Islet precursor cell (in vitro differentiated cells): ENCODE data around the gene PYROXD2.

Experiments used
- DNase-seq: peaks from one replicate; pipeline ENCODE4 v3.0.0-alpha.2; 2018

The PYROXD2 gene

GRCh38 chr10:98414578-98414931, 427 bp downstream of the PYROXD2 start:
- no peak for DNase-seq

DNA sequence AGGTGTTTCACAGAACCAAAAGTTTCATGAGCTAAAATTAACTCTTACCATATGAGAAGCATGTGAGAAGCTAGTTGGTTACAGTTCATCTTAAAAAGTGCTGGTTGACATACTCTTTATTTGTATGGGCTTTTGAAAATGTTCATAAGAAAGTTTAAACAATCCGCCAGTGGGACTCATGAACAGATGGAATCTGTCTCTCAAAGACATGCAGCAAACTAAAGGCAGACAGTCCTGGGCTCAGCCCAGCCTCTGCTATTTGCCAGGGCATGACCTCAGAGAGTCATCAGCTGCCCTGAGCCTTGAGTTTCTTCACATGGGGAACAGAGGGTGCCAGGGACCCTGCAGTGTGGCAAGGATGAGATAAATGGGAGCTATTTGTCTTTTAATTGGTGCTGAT, 3.2 kb downstream of the PYROXD2 start:
- DNase-seq: no peak

GRCh38 chr10:98411166-98411565, 3.8 kb downstream of the PYROXD2 start:
- DNase-seq: no peak

GRCh38 chr10:98410759-98411158, 4.2 kb downstream of the PYROXD2 start:
- DNase-seq: no peak

DNA sequence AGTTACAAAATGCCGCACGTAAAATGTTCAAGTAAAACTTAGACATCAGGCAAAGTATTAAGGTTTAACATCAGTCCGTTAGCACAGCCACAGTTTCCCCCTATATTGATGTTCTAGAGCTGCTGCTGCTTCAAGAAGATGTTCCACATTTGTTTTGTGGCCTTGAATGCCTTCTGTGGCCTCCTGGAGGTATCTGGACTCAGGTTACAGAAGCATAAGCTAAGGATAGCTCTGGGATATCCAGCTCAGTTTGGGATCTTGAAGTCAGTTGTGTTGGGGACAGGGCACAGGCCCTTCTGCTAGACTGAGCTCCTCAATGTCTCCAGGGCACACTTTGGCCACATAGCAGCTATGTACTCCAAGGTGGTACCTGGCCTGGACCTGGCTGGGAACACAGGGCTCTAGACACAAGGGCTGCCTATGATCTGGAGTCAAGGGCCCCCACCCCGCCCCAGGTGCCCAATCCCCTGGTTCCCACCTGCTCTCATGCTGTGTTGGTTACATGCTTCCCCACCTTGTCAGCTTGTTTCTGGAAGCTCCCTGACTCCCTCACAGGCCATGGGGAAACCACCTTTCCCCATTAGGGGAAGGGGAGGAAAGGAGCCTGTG, 4.7 kb downstream of the PYROXD2 start:
- no peak for DNase-seq

DNA sequence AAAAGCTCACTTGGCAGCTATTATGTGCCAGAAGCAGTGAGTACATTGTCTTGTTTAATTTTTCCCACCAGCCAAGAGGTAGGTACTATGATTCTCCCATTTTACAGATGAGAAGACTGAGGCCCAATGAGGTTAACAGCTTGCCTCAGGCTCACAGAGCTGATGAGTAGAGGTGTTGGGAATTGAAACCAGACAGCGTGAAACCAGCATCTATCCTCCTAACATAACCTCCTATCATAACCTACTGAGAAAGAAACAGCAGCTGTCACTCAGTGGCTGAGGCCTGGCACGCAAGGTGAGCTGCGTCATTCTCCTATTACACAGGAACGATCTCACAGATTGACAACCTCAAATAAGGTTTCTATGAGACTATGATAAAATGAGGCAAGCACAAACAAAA, 6.2 kb downstream of the PYROXD2 start:
- DNase-seq: no peak

DNA sequence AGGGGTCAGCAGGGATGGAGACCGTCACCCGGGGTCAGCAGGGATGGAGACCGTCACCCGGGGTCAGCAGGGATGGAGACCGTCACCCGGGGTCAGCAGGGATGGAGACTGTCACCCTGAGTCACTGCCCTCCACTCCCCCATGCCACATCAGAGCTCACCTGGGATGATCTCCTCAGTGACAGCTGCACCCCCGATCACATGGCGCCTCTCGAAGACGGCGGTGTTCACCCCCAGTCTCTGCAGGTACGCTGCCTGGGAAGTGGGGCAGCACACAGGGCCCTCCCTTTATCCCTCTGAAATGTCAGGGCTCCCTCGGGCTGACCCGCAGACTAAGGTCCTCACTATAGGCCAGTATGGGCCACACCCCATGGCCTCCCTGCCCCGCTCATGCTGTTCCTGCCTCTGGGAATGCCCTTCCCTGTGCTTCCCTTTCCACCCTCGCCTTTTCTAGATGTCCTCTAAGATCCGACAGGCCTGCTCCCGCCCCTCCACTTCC, 7.2 kb downstream of the PYROXD2 start:
- no peak for DNase-seq

DNA sequence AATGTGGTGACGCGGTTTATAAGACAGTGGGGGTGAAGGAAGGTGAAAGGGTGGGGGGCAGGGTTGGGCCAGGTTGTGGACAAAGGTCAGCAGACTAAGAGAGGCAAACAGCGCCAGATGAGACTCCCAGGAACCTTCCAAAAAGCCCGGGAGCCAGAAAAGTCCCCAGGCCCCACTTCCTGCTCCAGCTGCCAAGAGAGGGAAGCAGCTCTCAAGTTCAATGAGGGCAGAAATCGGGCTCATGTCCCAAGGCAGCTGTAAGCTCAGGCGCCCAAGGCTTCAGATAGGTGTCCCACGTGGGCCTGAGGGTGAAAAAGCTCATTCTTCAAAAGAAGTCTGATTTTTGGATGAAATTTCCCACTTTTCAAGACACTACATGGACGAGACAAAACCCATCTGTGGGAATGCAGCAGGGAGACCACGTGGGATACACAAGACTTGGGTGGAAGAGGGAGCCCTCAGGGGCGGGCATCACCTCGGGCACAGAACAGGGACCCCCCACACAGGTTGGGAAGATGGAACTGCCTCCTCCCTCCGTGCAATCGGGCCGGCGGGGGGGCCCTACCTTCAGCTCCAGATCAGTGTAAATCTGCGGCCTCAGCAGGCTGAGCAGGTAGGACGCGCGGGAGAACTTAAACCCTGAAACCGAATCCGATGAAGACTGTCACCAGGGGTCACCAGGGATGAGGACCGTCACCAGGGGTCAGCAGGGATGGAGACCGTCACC, 7.8 kb downstream of the PYROXD2 start:
- DNase-seq: no peak

- DNase-seq: no peak
Observed at GRCh38 chr10:98405422-98405821, 9.6 kb downstream of the PYROXD2 start.

GRCh38 chr10:98404571-98405359, 10.2 kb downstream of the PYROXD2 start:
- DNase-seq: no peak

DNA sequence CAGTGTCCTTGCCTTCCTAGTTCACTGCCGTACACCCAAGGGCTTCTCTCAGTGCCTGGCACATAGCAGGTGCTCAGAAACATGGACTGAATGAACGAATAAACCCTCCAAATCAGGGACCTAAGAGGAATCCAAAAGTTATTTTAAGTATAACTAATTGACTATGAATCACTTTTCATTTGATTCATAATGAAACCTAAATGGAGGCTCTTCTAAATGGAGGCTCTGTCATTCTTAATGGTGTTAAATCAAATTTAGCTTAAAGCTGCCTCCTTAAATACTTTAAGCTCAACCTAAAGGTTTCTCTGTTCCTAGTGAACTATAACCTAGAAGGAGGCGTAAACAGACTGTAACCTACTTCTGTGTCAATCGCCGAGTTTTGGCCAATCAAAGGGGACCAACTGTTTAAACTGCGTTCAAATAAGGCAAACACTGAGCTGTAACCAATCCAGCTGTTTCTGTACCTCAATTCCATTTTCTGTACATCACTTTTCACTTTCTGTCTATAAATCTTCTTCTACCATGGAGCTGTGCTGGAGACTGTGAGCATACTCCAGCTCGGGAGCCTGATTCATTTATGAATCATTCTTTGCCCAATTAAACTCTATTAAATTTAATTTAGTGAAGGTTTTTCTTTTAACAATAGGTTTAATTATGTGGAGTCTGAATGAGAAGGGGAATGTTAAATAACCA, 11.0 kb downstream of the PYROXD2 start:
- DNase-seq: no peak

DNA sequence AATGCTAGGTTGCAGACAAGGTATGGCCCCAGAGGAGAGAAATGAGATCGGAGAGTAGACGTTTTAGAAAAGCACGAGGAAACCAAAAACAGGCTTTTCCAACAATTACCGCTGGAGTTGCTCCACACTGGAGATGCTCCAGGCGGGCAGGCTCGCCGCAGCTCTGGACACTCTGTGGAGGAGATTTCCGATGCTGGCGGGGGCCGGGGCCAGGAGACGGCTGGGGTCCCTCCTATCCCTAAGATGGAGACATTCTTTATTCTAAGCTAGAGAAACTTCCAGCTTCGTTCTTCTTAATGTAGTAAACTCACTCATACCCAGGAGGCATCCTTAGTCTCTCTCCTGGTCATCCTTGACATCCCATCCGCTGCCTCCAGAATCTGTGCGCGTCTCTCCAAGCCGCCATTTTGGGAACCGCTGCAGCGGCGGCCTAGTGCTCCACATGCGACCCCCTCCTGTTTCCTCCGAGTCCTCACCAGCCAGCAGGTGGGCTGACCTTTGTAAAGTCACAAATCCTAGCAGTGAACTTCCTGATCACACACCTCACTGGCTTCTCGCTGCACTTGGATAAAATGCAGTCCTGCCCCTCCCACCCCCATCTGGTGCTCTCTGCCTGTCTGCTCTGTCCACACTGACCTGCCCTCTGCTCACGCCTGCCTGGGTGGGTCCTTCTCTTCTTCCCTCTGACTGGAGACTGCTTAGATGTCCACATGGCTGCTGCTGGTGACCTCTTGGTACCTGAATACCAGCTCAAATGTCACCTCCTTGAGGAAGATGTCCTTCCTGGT, 11.9 kb downstream of the PYROXD2 start:
- no peak for DNase-seq

GRCh38 chr10:98402478-98402877, 12.5 kb downstream of the PYROXD2 start:
- no peak for DNase-seq

DNA sequence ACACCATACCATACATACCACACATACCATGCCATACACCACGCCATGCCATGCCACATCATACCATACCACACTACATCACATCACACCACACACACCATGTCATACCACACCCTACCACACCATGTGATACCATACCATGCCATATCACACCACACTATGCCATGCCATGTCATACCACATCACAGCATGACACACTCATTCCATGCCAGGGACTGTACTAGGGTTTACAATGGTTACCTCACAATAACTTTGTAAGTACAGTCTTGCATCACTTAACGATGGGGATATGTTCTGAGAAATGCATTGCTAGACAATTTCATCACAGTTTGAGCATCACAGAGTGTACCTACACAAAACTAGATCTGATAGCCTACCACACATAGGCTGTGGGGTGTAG, 14.5 kb downstream of the PYROXD2 start:
- no peak for DNase-seq

DNA sequence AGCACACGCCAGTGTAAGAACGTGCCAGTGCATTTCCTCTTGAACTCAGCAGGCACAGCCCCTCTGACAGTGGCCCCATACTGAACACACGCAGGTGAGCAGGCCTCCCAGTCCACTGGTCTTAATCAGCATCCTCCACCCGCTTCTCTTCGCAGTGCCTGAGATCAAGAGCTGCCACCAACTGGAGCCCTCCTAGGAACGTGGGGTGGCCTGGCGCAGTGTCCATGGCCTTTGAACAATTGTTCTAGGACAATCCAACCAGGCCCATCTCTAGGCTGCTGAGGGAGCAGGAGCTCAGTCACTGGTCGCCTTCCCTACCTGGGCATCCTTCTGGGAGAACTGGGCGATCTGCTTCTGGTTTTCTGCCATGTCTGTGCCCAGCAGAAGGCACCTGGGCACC, 15.2 kb downstream of the PYROXD2 start:
- no peak for DNase-seq

GRCh38 chr10:98397089-98397600, 17.8 kb downstream of the PYROXD2 start:
- DNase-seq: no peak

DNA sequence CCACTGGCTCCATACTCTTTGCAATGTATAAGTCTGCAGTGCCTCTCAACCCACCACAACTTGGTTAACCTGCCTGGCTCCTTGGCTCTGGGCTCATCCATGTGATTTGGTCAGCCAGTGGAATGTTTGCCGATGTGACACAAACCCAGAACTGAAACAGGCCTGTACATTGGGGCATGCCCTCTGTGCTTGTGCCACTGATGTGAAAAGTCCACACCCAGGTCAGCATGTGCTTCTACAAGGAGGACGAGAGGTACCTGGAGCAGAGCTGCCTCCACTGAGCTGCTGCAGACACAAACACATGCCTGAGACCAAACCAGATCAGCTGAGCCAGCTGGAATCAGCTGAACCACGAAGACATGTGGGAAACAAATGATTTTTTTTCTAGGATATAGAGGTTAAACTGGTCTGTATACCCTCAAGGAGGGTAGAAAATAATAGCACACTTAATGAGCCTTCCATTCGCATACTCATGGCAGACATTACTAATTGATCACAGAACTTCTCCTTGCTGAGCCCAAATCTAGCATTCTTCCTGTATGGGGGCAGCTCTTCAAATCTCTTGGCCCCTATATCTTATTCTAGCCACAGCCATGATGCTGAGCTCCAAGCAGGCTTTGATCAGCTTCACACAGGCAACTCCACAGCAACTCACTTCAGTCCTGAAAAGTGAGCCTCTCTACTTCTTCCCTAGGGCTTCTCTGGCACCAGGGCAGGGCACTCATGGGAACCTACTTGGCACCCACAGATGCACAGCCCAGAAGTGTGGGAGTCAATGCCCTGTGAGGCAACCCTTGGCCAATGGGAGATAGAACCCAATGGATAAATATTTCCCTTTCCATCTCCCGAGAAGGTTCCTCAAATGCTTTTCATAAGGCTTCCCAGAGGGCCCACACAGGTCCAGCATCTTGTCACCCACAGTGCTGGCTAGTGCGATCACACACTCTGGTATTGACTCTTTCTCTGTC, 18.6 kb downstream of the PYROXD2 start:
- no peak for DNase-seq

GRCh38 chr10:98394851-98395440, 20.0 kb downstream of the PYROXD2 start:
- no peak for DNase-seq

GRCh38 chr10:98391578-98391991, 23.4 kb downstream of the PYROXD2 start:
- DNase-seq: no peak

- no peak for DNase-seq
Observed at GRCh38 chr10:98391065-98391464, 23.9 kb downstream of the PYROXD2 start.

- DNase-seq: no peak
Observed at GRCh38 chr10:98390406-98390805, 24.6 kb downstream of the PYROXD2 start.
